Fibroblast of lung (primary cell): ENCODE measurements around the gene IRF7. TPM values are rescaled to one million over a fixed set of nuclear protein-coding genes. Genes with fewer than 3 reads are reported as not detected.

Experiments used
- DNase-seq, 2 donors: peaks; one replicate each; pipeline versions ENCODE4 v3.0.0 to v3.0.0-alpha.2; 2010; ENCODE audit warnings: low read depth in 2 of 2
- H2AFZ ChIP-seq: 2 replicates; pipeline ENCODE4 v1.5.1; 2012; ENCODE audit warnings: low read length, control low read depth, inconsistent platforms
- H3K27ac ChIP-seq: 2 replicates; pipeline ENCODE4 v1.5.1; 2011; ENCODE audit warnings: low read length, control low read depth; ENCODE audit not compliant: insufficient read depth
- H3K27me3 ChIP-seq: 2 replicates; pipeline ENCODE4 v1.5.1; 2011; ENCODE audit warnings: mild to moderate bottlenecking, low read length; ENCODE audit not compliant: control insufficient read depth, insufficient read depth
- H3K36me3 ChIP-seq: 2 replicates; pipeline ENCODE4 v1.5.1; 2011; ENCODE audit warnings: low read length; ENCODE audit not compliant: control insufficient read depth, insufficient read depth
- H3K4me1 ChIP-seq: 2 replicates; pipeline ENCODE4 v1.5.1; 2011; ENCODE audit warnings: low read length; ENCODE audit not compliant: control insufficient read depth, insufficient read depth; ENCODE audit errors: extremely low read depth
- H3K4me2 ChIP-seq: 2 replicates; pipeline ENCODE4 v1.5.1; 2011; ENCODE audit warnings: low read length, control low read depth; ENCODE audit not compliant: insufficient read depth; ENCODE audit errors: extremely low read depth
- H3K4me3 ChIP-seq, 4 experiments: fragments of 200-600 bp in 1 of 4; sonication (generic) in 1 of 4; replicated peaks in 1 of 4; 2 replicates each; pipeline ENCODE4 v1.5.1; 2011 to 2016; ENCODE audit warnings: low read length in 4 of 4, low read depth in 3 of 4, mild to moderate bottlenecking in 3 of 4, control low read depth in 2 of 4, inconsistent platforms in 1 of 4, mixed read lengths in 1 of 4; ENCODE audit not compliant: insufficient read depth in 1 of 4; ENCODE audit errors: control extremely low read depth in 1 of 4
- H3K79me2 ChIP-seq: 2 replicates; pipeline ENCODE4 v1.5.1; 2012; ENCODE audit warnings: mild to moderate bottlenecking, low read length, inconsistent platforms; ENCODE audit not compliant: control insufficient read depth, insufficient read depth
- H3K9ac ChIP-seq: 2 replicates; pipeline ENCODE4 v1.5.1; 2011; ENCODE audit warnings: mild to moderate bottlenecking, low read length, control low read depth; ENCODE audit not compliant: insufficient read depth
- H3K9me3 ChIP-seq: 2 replicates; pipeline ENCODE4 v1.5.1; 2012; ENCODE audit warnings: low read depth, low read length; ENCODE audit not compliant: control insufficient read depth, insufficient read depth
- H4K20me1 ChIP-seq: 2 replicates; pipeline ENCODE4 v1.5.1; 2011; ENCODE audit warnings: low read length; ENCODE audit not compliant: control insufficient read depth, insufficient read depth; ENCODE audit errors: extremely low read depth
- EZH2 ChIP-seq: IDR thresholded peaks from 2 replicates; pipeline ENCODE4 v1.5.1; 2012; ENCODE audit warnings: low read length, control low read depth, mild to moderate bottlenecking; ENCODE audit errors: missing control alignments
- polyA plus RNA-seq, 2 donors: library from polyadenylated mRNA; depleted of rRNA in 1 of 2; stranded (reverse) in 1 of 2; unstranded in 1 of 2; fragments of >200 nt; gene quantifications; 2 replicates each; pipeline ENCODE4 v1.2.1, GENCODE V29; 2011 to 2012; ENCODE audit warnings: missing spikeins in 1 of 2
- total RNA-seq: library from RNA; depleted of rRNA; stranded (reverse); fragments of >200 nt; gene quantifications from 2 replicates; pipeline ENCODE4 v1.2.1, GENCODE V29; 2014
- TF ChIP-seq, protein P1 (sequence below), 2 donors: IDR thresholded peaks in 1 of 2; conservative IDR thresholded peaks in 1 of 2; 1 replicate in 1 of 2; 2 replicates in 1 of 2; pipeline ENCODE4 v1.5.1; 2011 to 2012; ENCODE audit warnings: low read length in 2 of 2, control low read depth in 1 of 2, inconsistent platforms in 1 of 2, low read depth in 1 of 2, mild to moderate bottlenecking in 1 of 2

Gene IRF7
- total and polyA plus RNA-seq, 2 donors (not counting 1 experiment from before 2014, with no cell fraction given), result 1.6 to 9.1 TPM

DNA sequence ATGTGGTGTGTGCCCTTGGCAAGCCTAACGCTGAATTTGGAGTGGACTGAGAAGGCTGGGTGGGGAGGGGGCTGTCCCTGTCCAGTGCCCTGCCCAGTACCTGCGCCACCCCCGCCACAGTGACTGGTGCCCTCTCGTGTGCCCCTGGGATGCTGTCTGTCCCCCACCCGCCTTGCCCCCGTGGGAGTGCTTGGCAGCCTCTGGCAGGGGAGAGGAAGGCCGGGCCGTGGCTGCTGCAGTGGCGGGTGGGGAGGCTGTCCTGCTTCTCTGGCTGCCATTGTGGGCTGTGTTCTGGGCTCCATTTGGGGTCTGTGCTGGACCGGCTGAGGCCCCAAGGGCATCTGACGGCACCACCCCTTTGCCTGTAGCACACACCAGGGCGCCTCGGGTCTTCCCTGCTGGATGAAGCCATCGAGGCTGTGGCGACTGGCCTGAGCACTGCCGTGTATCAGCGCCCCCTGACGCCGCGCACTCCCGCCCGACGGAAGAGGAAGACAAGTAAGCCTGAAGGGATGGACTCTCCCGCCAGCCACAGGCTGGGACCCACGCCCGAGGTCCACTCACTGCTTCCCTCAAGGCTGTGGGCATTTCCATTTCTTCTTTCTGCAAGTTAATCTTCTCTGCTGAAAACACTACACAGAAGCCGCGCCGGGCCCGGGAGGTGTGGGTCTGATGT lies 17.6 kb downstream of the IRF7 start:
- Histone ChIP-seq H3K9ac (no peak overlapping the region), H3K9me3 (no peaks in the 10 kb centered on the region), H4K20me1 (no peaks in the 10 kb centered on the region), H3K27ac (no peak overlapping the region), H3K4me1 (no peaks in the 10 kb centered on the region), H3K4me3 (no peak overlapping the region), H3K4me2 (no peak overlapping the region), H3K79me2 (peaks cover 8% of the 10 kb centered on the region), H3K27me3 (no peaks in the 10 kb centered on the region), H3K36me3 (peaks cover 34% of the 10 kb centered on the region), H2AFZ (no peak overlapping the region)
- DNase-seq, result no peak
- TF ChIP-seq, protein P1, sequence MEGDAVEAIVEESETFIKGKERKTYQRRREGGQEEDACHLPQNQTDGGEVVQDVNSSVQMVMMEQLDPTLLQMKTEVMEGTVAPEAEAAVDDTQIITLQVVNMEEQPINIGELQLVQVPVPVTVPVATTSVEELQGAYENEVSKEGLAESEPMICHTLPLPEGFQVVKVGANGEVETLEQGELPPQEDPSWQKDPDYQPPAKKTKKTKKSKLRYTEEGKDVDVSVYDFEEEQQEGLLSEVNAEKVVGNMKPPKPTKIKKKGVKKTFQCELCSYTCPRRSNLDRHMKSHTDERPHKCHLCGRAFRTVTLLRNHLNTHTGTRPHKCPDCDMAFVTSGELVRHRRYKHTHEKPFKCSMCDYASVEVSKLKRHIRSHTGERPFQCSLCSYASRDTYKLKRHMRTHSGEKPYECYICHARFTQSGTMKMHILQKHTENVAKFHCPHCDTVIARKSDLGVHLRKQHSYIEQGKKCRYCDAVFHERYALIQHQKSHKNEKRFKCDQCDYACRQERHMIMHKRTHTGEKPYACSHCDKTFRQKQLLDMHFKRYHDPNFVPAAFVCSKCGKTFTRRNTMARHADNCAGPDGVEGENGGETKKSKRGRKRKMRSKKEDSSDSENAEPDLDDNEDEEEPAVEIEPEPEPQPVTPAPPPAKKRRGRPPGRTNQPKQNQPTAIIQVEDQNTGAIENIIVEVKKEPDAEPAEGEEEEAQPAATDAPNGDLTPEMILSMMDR (conservative IDR thresholded peaks at IDR 0.05 in 1 of 2, IDR thresholded peaks at IDR 0.05 in 1 of 2; ENCODE audit: low read depth in 1 of 2, low read length in 2 of 2), result no peak
- no peak for TF ChIP-seq EZH2

DNA sequence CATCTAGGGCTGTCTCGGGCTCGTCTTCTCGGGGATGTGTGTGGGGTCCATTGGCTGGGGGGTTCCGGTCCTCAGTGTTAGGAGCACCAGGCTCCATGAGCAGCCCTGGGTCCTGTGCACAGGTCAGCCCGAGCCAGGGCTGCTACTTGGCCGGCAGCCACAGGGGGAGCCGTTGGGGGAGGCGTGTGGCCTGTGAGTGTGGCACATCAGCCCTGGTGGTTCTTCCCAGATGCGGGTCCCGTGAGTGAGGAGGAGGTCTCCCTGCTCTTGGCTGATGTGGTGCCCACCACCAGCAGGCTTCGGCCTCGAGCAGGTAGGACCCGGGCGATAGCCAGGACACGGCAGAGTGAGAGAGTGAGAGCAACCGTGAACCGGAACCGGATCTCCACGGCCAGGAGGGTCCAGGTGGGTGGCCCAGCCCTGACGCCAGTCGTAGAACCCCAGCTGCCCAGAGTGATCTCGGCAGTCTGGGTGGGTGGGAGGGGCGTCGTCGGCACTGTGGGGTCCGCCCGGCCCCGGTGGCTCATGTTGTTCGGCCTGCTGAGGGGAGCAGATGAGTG lies 18.5 kb downstream of the IRF7 start:
- peaks cover 42% of the 10 kb centered on the region for H3K36me3 ChIP-seq
- no peaks in the 10 kb centered on the region for H4K20me1 ChIP-seq

DNA sequence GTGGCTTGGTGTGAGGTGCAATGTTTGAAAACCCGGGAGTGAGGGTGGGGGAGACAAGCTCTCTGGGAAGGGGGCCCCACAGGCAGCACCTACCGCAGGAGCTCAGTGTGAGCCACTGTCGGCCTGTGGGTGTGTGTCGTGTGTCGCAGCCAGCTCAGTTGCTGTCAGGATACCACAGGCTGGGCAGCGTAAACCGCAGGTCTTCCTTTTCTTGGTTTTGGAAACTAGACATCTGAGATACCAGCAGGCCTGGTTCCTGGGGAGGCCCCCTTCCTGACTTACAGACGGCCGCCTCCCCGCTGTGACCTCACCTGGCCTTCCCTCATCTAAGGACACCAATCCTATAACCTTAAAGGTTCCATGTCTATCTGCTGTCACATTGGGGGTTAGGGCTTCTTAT lies 19.4 kb downstream of the IRF7 start:
- DNase-seq, result no peak
- Histone ChIP-seq H3K4me3 (no peak overlapping the region), H3K79me2 (peaks cover 10% of the 10 kb centered on the region), H4K20me1 (no peaks in the 10 kb centered on the region), H3K9me3 (no peaks in the 10 kb centered on the region), H3K4me1 (no peaks in the 10 kb centered on the region), H3K9ac (no peak overlapping the region), H2AFZ (no peak overlapping the region), H3K4me2 (no peak overlapping the region), H3K27me3 (no peaks in the 10 kb centered on the region), H3K27ac (no peak overlapping the region), H3K36me3 (peaks cover 34% of the 10 kb centered on the region)
- TF ChIP-seq, protein P1 (conservative IDR thresholded peaks at IDR 0.05 in 1 of 2, IDR thresholded peaks at IDR 0.05 in 1 of 2; ENCODE audit: low read depth in 1 of 2, low read length in 2 of 2), result no peak
- TF ChIP-seq EZH2, result no peak

More for the DNA sequence above, 18.5 kb downstream of the IRF7 start:
- no peaks in the 10 kb centered on the region for H3K27me3 ChIP-seq
- H3K9me3 ChIP-seq, result no peaks in the 10 kb centered on the region
- H3K4me2 ChIP-seq, result no peak overlapping the region
- H3K79me2 ChIP-seq, result peaks cover 10% of the 10 kb centered on the region
- TF ChIP-seq, protein P1 (conservative IDR thresholded peaks at IDR 0.05 in 1 of 2, IDR thresholded peaks at IDR 0.05 in 1 of 2; ENCODE audit: low read depth in 1 of 2, low read length in 2 of 2), result no peak
- no peak overlapping the region for H3K4me3 ChIP-seq
- DNase-seq, result no peak
- no peak overlapping the region for H3K27ac ChIP-seq
- no peaks in the 10 kb centered on the region for H3K4me1 ChIP-seq
- H3K9ac ChIP-seq, result no peak overlapping the region
- no peak overlapping the region for H2AFZ ChIP-seq
